SU-DHL-6 (cell line): ENCODE results near the gene CHD6.

ENCODE experiments used
- H2AFZ ChIP-seq: fragments of 200-600 bp; sonication (generic); 2 replicates; pipeline ENCODE4 v1.6.1; 2014; ENCODE audit warnings: low read depth, mild to moderate bottlenecking, moderate library complexity, mixed read lengths, antibody characterized with exemption, low read length; ENCODE audit not compliant: severe bottlenecking
- H3F3A ChIP-seq: fragments of 200-600 bp; shearing (Covaris generic); 2 replicates; pipeline ENCODE4 v1.6.0; 2016; ENCODE audit warnings: antibody characterized with exemption, mild to moderate bottlenecking; ENCODE audit not compliant: insufficient read depth
- H3K27ac ChIP-seq: fragments of 200-600 bp; sonication (generic); 2 replicates; pipeline ENCODE4 v1.5.1; 2016; ENCODE audit warnings: low read depth, mild to moderate bottlenecking, low read length, moderate library complexity, mixed read lengths
- H3K27me3 ChIP-seq: fragments of 200-600 bp; sonication (generic), shearing (Covaris generic); 2 replicates; pipeline ENCODE4 v1.6.0; 2014; ENCODE audit warnings: mild to moderate bottlenecking, low read length
- H3K36me3 ChIP-seq: fragments of 200-600 bp; sonication (generic); 2 replicates; pipeline ENCODE4 v1.6.1; 2014; ENCODE audit warnings: mild to moderate bottlenecking, low read length, mixed read lengths
- H3K4me2 ChIP-seq: fragments of 300-600, 200-600 bp; shearing (Covaris generic), sonication (generic); 2 replicates; pipeline ENCODE4 v1.6.0; 2014; ENCODE audit warnings: low read length, low read depth, mild to moderate bottlenecking; ENCODE audit not compliant: poor library complexity, severe bottlenecking
- H3K4me3 ChIP-seq: fragments of 200-600 bp; sonication (generic); 2 replicates; pipeline ENCODE4 v1.5.1; 2014; ENCODE audit warnings: antibody characterized with exemption, low read length, mild to moderate bottlenecking, mixed read lengths; ENCODE audit not compliant: insufficient read depth, poor library complexity, severe bottlenecking
- H3K79me2 ChIP-seq: fragments of 200-600 bp; sonication (generic); 2 replicates; pipeline ENCODE4 v1.6.1; 2014; ENCODE audit warnings: mild to moderate bottlenecking, low read length, moderate library complexity; ENCODE audit not compliant: insufficient read depth
- H3K9ac ChIP-seq: fragments of 200-600 bp; sonication (generic); 2 replicates; pipeline ENCODE4 v1.7.0; 2014; ENCODE audit warnings: mild to moderate bottlenecking, low read length
- H3K9me2 ChIP-seq: fragments of 200-600 bp; sonication (generic); replicated peaks from 2 replicates; pipeline ENCODE4 v1.6.1; 2014; ENCODE audit warnings: low read length; ENCODE audit not compliant: insufficient read depth
- H3K9me3 ChIP-seq: fragments of 200-600 bp; sonication (generic); 2 replicates; pipeline ENCODE4 v1.6.1; 2014; ENCODE audit warnings: low read length, mixed read lengths; ENCODE audit not compliant: insufficient read depth
- H4K20me1 ChIP-seq: fragments of 200-600 bp; sonication (generic); 2 replicates; pipeline ENCODE4 v1.6.1; 2014; ENCODE audit warnings: low read depth, mild to moderate bottlenecking, antibody characterized with exemption, low read length, moderate library complexity, mixed read lengths
- CTCF ChIP-seq: fragments of 200-600 bp; sonication (generic); IDR thresholded peaks from one replicate; pipeline ENCODE4 v1.5.1; 2017; ENCODE audit warnings: antibody characterized with exemption, mild to moderate bottlenecking, low read length, moderate library complexity; ENCODE audit not compliant: insufficient read depth, poor library complexity, severe bottlenecking
- EZH2phosphoT487 ChIP-seq: fragments of 200-600 bp; sonication (generic), shearing (Covaris generic); conservative IDR thresholded peaks from 2 replicates; pipeline ENCODE4 v1.6.1; 2018; ENCODE audit warnings: mild to moderate bottlenecking, antibody characterized with exemption, low read length, moderate library complexity, mixed read lengths

Gene CHD6

GRCh38 chr20:41499064-41499463, 119.1 kb downstream of the CHD6 start:
- H3K27me3 ChIP-seq, result no peaks in the 10 kb centered on the region
- H3K36me3 ChIP-seq, result no peaks in the 10 kb centered on the region
- no peak overlapping the region for H3K4me3 ChIP-seq
- no peaks in the 10 kb centered on the region for H4K20me1 ChIP-seq
- H3K9me2 ChIP-seq, result no peaks in the 10 kb centered on the region
- H3K27ac ChIP-seq, result no peak overlapping the region
- H3K4me2 ChIP-seq, result no peak overlapping the region
- no peaks in the 10 kb centered on the region for H3K79me2 ChIP-seq
- no peaks in the 10 kb centered on the region for H3F3A ChIP-seq
- no peak overlapping the region for H3K9ac ChIP-seq
- no peak for TF ChIP-seq EZH2phosphoT487
- TF ChIP-seq CTCF, result no peak
- H3K9me3 ChIP-seq, result no peaks in the 10 kb centered on the region
- H2AFZ ChIP-seq, result no peak overlapping the region

GRCh38 chr20:41497186-41497895, 120.8 kb downstream of the CHD6 start:
- no peak overlapping the region for H3K27ac ChIP-seq
- H4K20me1 ChIP-seq, result no peaks in the 10 kb centered on the region
- H3K9me2 ChIP-seq, result no peaks in the 10 kb centered on the region
- H3K36me3 ChIP-seq, result no peaks in the 10 kb centered on the region
- H3K9me3 ChIP-seq, result no peaks in the 10 kb centered on the region
- no peaks in the 10 kb centered on the region for H3K27me3 ChIP-seq
- no peak overlapping the region for H3K9ac ChIP-seq
- H3K4me3 ChIP-seq, result no peak overlapping the region
- H3F3A ChIP-seq, result no peaks in the 10 kb centered on the region
- TF ChIP-seq EZH2phosphoT487 (no peak), CTCF (no peak)
- no peak overlapping the region for H2AFZ ChIP-seq
- H3K4me2 ChIP-seq, result no peak overlapping the region
- H3K79me2 ChIP-seq, result no peaks in the 10 kb centered on the region

- no peak overlapping the region for H3K4me2 ChIP-seq
- no peaks in the 10 kb centered on the region for H3F3A ChIP-seq
These were observed 123.7 kb downstream of the CHD6 start for GRCh38 chr20:41494451-41494850.

More at GRCh38 chr20:41494451-41494850, 123.7 kb downstream of the CHD6 start:
- Histone ChIP-seq H3K9ac (no peak overlapping the region), H3K4me3 (no peak overlapping the region), H3K36me3 (no peaks in the 10 kb centered on the region), H3K9me3 (no peaks in the 10 kb centered on the region), H3K79me2 (no peaks in the 10 kb centered on the region), H3K27me3 (no peaks in the 10 kb centered on the region), H4K20me1 (no peaks in the 10 kb centered on the region), H3K27ac (no peak overlapping the region), H3K9me2 (no peaks in the 10 kb centered on the region), H2AFZ (no peak overlapping the region)
- TF ChIP-seq EZH2phosphoT487 (no peak), CTCF (no peak)
